ENCODE data around the gene PAPSS1.
"Not testable (repeated sequence)": the region's sequence is repeated elsewhere in the genome, so short reads cannot be mapped to it uniquely, and the experiment has no call there.

The PAPSS1 gene

GRCh38 chr4:107708225-107708624, 11.8 kb downstream of the PAPSS1 start:
- H3K4me3 ChIP-seq (ENCODE audit: low read depth, low read length), result no peak overlapping the region
- in situ Hi-C loops (cut with HindIII; ENCODE audit: low sequenced_read_pairs), result no loop called here
- DNase-seq (ENCODE audit: low read depth, low spot score), result no peak
- no peak for TF ChIP-seq CTCF (IDR thresholded peaks at IDR 0.05; ENCODE audit: low read depth, low read length)

- DNase-seq (ENCODE audit: low read depth, low spot score), result no peak
- H3K4me3 ChIP-seq (ENCODE audit: low read depth, low read length), result no peak overlapping the region
- in situ Hi-C loops (cut with HindIII; ENCODE audit: low sequenced_read_pairs), result no loop called here
- no peak for TF ChIP-seq CTCF (IDR thresholded peaks at IDR 0.05; ENCODE audit: low read depth, low read length)
Observed at GRCh38 chr4:107705742-107706556, 14.1 kb downstream of the PAPSS1 start.

GRCh38 chr4:107701565-107701964, 18.5 kb downstream of the PAPSS1 start:
- no peak overlapping the region for H3K4me3 ChIP-seq (ENCODE audit: low read depth, low read length)
- no peak for DNase-seq (ENCODE audit: low read depth, low spot score)
- in situ Hi-C loops (cut with HindIII; ENCODE audit: low sequenced_read_pairs), result no loop called here
- no peak for TF ChIP-seq CTCF (IDR thresholded peaks at IDR 0.05; ENCODE audit: low read depth, low read length)

GRCh38 chr4:107699466-107700206, 20.4 kb downstream of the PAPSS1 start:
- H3K4me3 ChIP-seq (ENCODE audit: low read depth, low read length), result no peak overlapping the region
- in situ Hi-C loops (cut with HindIII; ENCODE audit: low sequenced_read_pairs), result no loop called here
- peak; percentile 32 for DNase-seq (ENCODE audit: low read depth, low spot score)
- no peak for TF ChIP-seq CTCF (IDR thresholded peaks at IDR 0.05; ENCODE audit: low read depth, low read length)

GRCh38 chr4:107696187-107696586, 23.8 kb downstream of the PAPSS1 start:
- in situ Hi-C loops (cut with HindIII; ENCODE audit: low sequenced_read_pairs); DNase-seq (ENCODE audit: low read depth, low spot score): not testable (repeated sequence)

GRCh38 chr4:107693132-107693531, 26.9 kb downstream of the PAPSS1 start:
- in situ Hi-C loops (cut with HindIII; ENCODE audit: low sequenced_read_pairs), result no loop called here
- no peak for DNase-seq (ENCODE audit: low read depth, low spot score)
- TF ChIP-seq CTCF (IDR thresholded peaks at IDR 0.05; ENCODE audit: low read depth, low read length), result no peak
- no peak overlapping the region for H3K4me3 ChIP-seq (ENCODE audit: low read depth, low read length)

More at GRCh38 chr4:107696187-107696586, 23.8 kb downstream of the PAPSS1 start:
- H3K4me3 ChIP-seq (ENCODE audit: low read depth, low read length), result not testable (repeated sequence)

GRCh38 chr4:107692202-107692601, 27.8 kb downstream of the PAPSS1 start:
- in situ Hi-C loops (cut with HindIII; ENCODE audit: low sequenced_read_pairs), result no loop called here
- H3K4me3 ChIP-seq (ENCODE audit: low read depth, low read length), result no peak overlapping the region
- TF ChIP-seq CTCF (IDR thresholded peaks at IDR 0.05; ENCODE audit: low read depth, low read length), result no peak
- no peak for DNase-seq (ENCODE audit: low read depth, low spot score)

Data from astrocyte of the spinal cord (primary cell).